NOMO-1 treated with dmso at 0.1 percent for 144 hours (cell line): ENCODE results near the gene CYP11A1.
A peak's percentile ranks its signal among the peaks of the same experiment; 100 is the strongest.
"Not testable (repeated sequence)": the region's sequence is repeated elsewhere in the genome, so short reads cannot be mapped to it uniquely, and the experiment has no call there.

Source experiments
- DNase-seq: peaks from one replicate; lab custom pipeline; 2025; ENCODE audit not compliant: unreplicated experiment; lab: John Stamatoyannopoulos, UW

CYP11A1 gene

DNA sequence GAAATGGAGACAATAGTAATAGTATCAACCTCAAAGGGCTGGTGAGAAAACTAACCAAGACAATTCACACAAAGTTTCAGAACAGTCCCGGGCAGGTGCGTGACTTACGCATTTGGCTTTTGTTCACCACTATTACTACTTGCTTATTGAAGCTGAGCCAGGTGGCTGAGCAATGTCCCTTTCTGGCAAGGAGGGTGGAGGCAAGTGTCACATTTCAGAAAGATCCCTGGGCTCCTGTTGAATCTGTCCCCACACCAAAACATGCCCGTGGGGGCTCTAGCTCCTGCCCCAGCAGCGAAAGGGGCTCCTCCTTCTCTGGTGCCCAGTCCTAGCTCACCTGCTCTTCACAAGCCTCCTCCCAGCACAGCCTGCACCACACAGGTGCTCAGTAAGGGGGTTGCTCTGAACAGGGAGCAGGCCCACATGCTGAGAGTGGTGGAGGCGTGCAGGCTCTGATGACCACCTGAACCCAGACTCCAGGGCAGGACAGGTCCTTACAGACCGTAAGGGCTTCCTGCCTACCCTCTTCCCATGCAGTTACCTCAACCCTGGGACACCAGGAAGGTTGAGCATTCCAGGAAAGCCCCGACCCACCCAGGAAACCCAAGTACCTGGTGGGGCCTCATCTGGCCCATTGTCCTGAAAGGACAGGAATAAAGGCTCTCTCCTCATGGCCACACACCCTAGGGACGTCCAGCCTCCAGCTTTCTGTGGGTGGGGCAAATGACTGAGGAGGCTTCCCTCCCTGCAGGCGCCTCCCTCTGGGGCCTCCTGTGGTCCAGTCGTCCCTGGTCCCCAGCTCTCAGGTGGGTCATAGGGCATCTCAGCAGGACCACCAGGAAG is 33.7 kb upstream of the CYP11A1 start:
- DNase-seq = no peak

DNA sequence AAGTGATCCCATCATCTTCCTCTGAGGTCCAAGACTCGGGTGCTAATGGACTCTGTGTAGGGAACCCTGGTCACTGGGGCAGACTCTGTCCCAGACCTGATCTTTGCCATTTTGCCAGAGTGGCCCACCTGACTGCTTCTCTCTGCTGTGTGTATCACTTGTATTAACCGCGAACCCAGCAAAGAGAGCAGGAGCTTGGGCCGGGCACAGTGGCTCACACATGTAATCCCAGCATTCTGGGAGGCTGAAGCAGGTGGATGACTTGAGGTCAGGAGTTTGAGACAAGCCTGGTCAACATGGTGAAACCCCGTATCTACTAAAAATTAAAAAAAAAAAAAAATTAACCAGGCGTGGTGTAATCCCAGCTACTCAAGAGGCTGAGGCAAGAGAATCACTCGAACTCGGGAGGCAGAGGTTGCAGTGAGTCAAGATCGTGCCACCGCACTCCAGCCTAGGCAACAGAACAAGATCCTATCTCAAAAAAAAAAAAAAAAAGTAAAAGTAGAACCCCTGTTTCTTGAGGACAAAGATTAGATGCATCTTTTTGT is 32.9 kb upstream of the CYP11A1 start:
- DNase-seq = no peak

DNA sequence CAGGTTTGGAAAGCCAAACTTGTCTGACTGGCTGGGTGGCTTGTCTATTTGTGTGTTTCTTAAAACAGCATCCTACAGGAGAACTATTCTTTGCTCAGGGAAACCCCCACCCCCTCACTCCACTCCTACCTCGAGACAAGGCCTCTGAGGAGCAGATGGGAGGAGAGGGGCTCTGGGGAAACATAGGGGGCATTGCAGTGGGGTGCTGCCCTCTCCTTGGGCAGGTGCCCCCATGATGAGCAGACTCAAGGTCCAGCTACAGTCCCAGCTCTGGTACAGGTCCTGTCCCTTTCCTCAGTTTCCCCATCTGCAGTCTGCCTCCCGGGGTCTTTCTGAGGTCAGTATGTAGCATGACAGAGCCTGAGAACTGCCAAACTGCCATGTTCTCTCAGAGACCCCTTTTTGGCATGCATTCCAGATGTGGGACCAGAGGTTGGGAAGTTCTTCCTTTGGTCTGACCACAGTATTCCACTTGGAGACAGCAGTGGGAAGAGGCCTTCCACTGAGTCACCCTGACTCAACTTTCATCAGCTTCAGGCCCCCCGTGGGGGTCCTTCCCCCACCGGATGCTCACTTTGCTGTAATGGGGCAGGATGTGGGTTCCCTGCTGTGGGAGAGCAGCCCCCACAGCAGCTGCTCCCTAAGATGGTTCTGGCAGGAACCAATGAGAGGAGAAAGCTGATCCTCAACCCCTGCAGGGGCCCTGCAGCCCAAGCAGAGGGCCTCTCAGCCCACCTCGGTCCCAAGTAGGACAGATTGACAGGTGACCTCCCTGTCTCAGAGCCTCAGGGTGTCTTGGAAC is 32.3 kb upstream of the CYP11A1 start:
- no peak for DNase-seq

- no peak for DNase-seq
These were observed 31.7 kb upstream of the CYP11A1 start for GRCh38 chr15:74399100-74399499.

GRCh38 chr15:74398183-74398582 is 30.7 kb upstream of the CYP11A1 start:
- no peak for DNase-seq

- peak; percentile 50 for DNase-seq
These were observed 30.0 kb upstream of the CYP11A1 start for GRCh38 chr15:74397239-74398068.

GRCh38 chr15:74396445-74397238 is 29.2 kb upstream of the CYP11A1 start:
- peak; percentile 45 for DNase-seq

DNA sequence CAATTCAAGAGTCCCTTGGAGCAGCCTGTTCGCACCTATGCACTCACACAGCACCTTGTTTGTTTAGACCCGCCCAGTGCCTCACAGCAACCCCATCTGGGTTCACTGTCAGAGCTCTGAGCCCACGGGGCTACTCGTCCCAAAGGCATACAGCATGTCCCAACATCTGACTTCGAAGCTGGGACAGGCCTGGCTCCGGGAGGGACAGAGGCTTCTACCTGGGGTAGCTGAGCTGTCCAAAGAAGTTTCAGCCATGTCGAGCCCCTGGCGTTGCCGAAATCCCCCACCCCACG is 28.6 kb upstream of the CYP11A1 start:
- no peak for DNase-seq

DNA sequence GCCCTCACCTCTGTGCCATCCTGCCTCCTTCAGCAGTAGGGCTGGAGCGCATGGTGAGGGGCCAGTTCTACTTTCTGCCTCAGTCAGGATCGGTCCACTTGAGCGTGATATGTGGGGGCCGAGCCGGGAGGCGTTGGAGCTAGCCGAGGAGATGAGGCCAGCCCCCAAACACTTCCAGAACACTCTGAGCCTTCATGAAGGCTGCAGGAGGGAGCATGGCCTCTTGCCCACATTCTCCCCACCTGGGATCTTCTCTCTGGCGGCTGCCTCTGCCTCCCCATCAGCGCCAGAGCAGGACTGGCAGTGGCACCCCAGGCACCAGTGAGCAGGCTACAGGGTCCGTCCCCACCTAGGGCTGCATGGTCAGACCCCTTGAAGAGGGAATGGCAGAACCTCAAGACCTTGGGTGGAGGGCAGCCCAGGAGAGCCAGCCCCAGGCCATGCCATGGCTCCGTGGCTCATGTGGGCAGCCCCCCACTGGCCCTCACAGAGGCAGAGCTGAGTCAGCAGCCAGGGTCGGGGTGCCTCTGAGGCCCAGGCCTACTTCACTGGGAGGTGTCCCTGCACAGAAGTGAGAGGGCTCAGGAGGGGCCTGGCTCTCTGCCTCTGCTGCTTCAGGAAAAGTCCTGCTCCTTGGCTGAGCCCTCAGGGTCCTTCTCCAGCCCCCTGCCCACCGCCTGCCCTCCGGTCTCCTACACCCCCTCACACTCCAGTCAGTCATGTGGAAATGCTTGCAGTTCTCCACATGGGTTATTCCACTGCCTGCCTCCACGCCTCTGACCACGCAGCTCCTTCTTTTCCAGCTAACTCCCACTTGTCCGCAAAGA is 28.1 kb upstream of the CYP11A1 start:
- no peak for DNase-seq

DNA sequence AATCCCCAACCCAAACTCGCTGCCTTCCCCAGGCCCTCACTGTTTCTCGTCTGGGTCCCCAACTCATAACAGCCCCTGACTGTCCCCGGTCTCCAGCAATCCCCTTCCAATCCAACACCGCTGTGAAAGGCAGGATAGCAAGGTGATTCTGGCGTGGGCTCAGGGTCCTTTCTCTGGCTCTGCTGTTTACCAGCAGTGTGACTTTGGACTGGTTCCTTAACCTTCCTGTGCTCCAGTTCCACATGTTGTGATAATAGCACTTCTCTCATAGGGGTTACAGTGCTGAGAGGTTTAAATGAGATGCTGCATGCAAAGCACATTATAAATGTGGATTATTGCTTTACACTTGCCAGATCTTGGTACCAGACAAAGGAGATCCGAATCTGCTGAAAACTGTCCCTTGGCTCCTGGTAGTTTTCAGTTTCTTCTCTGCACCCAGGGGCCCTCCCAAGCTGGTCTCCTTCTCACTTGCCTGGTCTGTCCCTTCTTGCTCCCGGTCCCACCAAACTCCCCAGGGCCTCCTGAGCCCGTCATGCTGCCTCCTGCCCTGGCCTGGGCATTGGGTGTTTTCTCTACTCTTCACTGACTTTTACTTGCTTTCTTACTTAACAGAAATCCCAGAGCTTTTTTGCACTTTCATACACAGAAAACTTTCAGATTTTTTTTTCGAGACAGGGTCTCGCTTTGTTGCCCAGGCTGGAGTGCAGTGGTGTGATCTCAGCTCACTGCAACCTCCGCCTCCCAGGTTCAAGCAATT is 26.8 kb upstream of the CYP11A1 start:
- DNase-seq = no peak

DNA sequence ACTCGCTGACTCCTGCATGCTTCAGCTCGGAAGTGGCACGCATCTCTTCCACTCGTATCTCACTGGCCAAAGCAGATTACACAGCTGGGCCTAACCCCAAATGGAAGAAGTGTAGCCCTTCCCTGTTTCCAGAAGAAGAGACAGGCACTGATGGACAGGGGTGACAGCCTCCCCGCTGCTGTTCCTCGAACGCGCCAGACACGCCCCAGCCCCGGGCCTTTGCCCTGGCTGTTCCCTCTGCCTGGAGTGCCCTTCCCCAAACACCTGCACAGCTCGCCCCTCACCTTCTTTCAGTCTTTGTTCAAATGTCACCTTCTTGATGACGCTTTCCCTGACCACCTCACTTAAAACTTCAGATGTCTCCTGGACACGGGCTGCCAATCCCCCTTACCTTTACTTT is 26.0 kb upstream of the CYP11A1 start:
- no peak for DNase-seq

GRCh38 chr15:74392902-74393301 is 25.5 kb upstream of the CYP11A1 start:
- DNase-seq = no peak

GRCh38 chr15:74392451-74392830 is 25.0 kb upstream of the CYP11A1 start:
- no peak for DNase-seq

- no peak for DNase-seq
These were observed 24.4 kb upstream of the CYP11A1 start for GRCh38 chr15:74391582-74392450.

- no peak for DNase-seq
These were observed 23.3 kb upstream of the CYP11A1 start for GRCh38 chr15:74390647-74391288.

DNA sequence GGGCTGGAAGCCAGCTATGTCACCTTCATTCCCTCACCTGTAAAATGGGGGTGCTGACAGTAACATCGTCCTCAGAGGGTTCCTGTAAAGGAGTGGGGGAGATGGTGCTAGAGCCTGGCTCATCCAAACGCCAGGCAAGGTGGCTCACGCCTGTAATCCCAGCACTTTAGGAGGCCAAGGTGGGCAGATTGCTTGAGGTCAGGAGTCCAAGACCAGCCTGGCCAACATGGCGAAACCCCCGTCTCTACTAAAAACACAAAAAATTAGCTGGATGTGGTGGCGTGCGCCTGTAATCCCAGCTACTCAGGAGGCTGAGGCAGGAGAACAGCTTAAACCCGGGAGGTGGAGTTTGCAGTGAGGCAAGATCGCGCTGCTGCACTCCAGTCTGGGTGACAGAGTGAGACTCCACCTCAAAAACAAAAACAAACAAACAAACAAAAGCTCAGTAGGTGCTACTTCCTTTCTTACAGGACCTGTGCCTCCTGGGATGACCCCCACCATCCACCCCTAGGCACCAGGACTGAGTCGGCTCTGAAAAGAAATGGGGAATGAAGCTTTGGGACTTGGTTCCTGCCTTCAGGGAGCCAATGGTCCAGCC is 22.7 kb upstream of the CYP11A1 start:
- DNase-seq = not testable (repeated sequence)
